HL-60 (cell line): Measurements from ENCODE around the gene TMEM179.

ENCODE experiments used
- GABPA ChIP-seq: IDR thresholded peaks from 2 replicates; pipeline ENCODE4 v1.6.1; 2012; ENCODE audit warnings: low read depth
- POLR2AphosphoS5 ChIP-seq: IDR thresholded peaks from 2 replicates; pipeline ENCODE4 v1.6.1; 2012; ENCODE audit warnings: low read depth
- SPI1 ChIP-seq: IDR thresholded peaks from 2 replicates; pipeline ENCODE4 v1.6.1; 2012; ENCODE audit warnings: low read depth, mild to moderate bottlenecking, borderline replicate concordance
- TF ChIP-seq, protein P1 (sequence below): IDR thresholded peaks from 2 replicates; pipeline ENCODE4 v1.6.1; 2012; ENCODE audit warnings: low read depth; ENCODE audit not compliant: insufficient replicate concordance
- TF ChIP-seq, protein P2 (sequence below): IDR thresholded peaks from one replicate; pipeline ENCODE4 v1.5.1; 2011; ENCODE audit warnings: low read length, control low read depth, inconsistent platforms; ENCODE audit not compliant: insufficient read depth

DNA sequence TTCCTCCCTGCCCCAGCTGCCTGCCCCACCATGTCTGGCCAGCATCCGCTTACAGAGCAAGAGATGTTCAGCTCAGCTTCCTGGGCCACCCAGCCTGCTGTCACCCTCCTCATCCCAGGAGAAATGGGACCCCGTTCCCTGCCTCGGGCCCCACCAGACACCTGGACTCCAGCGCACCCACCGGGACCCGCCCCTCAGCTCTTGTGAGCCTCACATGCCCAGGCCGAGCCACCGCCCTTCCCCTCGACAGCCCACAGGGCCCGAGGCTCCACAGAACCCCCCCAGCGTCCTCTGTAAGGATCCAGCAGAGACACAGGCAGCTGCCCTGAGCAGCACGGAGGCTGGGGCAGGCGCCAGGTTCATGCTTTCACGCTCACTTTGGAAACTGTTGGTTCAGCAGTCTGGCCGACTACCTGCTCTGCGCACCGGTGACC lies 43.4 kb downstream of the TMEM179 start:
- TF ChIP-seq, protein P1, sequence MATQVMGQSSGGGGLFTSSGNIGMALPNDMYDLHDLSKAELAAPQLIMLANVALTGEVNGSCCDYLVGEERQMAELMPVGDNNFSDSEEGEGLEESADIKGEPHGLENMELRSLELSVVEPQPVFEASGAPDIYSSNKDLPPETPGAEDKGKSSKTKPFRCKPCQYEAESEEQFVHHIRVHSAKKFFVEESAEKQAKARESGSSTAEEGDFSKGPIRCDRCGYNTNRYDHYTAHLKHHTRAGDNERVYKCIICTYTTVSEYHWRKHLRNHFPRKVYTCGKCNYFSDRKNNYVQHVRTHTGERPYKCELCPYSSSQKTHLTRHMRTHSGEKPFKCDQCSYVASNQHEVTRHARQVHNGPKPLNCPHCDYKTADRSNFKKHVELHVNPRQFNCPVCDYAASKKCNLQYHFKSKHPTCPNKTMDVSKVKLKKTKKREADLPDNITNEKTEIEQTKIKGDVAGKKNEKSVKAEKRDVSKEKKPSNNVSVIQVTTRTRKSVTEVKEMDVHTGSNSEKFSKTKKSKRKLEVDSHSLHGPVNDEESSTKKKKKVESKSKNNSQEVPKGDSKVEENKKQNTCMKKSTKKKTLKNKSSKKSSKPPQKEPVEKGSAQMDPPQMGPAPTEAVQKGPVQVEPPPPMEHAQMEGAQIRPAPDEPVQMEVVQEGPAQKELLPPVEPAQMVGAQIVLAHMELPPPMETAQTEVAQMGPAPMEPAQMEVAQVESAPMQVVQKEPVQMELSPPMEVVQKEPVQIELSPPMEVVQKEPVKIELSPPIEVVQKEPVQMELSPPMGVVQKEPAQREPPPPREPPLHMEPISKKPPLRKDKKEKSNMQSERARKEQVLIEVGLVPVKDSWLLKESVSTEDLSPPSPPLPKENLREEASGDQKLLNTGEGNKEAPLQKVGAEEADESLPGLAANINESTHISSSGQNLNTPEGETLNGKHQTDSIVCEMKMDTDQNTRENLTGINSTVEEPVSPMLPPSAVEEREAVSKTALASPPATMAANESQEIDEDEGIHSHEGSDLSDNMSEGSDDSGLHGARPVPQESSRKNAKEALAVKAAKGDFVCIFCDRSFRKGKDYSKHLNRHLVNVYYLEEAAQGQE, result no peak
- TF ChIP-seq, protein P2, sequence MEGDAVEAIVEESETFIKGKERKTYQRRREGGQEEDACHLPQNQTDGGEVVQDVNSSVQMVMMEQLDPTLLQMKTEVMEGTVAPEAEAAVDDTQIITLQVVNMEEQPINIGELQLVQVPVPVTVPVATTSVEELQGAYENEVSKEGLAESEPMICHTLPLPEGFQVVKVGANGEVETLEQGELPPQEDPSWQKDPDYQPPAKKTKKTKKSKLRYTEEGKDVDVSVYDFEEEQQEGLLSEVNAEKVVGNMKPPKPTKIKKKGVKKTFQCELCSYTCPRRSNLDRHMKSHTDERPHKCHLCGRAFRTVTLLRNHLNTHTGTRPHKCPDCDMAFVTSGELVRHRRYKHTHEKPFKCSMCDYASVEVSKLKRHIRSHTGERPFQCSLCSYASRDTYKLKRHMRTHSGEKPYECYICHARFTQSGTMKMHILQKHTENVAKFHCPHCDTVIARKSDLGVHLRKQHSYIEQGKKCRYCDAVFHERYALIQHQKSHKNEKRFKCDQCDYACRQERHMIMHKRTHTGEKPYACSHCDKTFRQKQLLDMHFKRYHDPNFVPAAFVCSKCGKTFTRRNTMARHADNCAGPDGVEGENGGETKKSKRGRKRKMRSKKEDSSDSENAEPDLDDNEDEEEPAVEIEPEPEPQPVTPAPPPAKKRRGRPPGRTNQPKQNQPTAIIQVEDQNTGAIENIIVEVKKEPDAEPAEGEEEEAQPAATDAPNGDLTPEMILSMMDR, result no peak
- TF ChIP-seq POLR2AphosphoS5 (no peak), GABPA (no peak), SPI1 (no peak)
